Stromal cell of bone marrow (primary cell): ENCODE results near the gene FRAS1.

Experiments
- DNase-seq: peaks from one replicate; pipeline ENCODE4 v3.0.0-alpha.2; 2012; ENCODE audit warnings: low read depth

The FRAS1 gene

DNA sequence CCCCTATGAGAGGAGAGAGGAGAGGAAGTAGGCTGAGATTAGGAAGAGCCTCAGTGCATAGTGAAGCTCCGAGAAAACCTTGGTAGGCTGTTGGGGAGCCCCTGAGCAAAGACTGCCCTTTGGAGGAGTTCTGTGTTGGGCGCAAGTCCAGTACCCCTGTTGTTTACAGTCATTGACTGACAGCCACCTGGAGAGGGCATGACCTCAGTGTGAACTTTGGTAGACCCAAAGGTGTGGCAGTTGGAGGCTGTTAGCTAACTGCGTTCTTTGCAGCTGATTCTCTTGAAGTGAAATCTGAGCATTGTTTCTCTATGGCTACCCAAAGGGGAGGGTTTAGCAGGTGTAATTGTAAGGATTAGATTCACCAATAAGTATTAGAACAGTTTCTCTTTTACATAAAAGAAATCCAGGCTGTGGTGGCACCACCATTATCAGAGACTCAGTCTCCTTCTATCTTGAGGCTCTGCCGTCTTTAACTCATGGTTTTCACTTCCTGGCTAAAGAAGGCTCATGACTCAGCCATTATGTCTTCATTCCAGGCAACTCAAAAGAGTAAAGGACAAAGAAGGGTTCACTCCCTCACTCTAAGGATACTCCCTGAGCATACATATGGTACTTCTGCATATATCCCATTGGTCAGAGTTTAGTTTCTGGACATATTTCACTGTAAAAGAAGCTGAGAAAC is 527.9 kb downstream of the FRAS1 start:
- no peak for DNase-seq

DNA sequence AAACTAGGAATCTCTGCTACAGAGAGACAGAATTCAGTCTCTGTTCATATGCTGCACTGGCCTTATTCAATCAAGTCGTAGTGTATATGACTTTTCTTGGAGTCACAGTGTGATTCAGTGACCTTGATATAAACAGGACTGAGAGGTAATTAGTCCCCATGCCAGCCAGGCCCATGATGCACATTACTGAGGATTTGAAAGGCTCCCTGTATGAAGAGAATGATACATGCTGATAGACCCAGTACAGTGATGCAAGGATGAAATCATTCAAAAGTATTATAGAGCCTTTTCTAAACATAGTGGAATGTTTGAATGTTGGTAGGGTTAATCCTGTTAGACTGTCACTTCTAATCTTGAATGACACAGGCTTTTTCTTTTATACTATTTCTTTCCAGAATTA is 528.5 kb downstream of the FRAS1 start:
- DNase-seq = no peak

DNA sequence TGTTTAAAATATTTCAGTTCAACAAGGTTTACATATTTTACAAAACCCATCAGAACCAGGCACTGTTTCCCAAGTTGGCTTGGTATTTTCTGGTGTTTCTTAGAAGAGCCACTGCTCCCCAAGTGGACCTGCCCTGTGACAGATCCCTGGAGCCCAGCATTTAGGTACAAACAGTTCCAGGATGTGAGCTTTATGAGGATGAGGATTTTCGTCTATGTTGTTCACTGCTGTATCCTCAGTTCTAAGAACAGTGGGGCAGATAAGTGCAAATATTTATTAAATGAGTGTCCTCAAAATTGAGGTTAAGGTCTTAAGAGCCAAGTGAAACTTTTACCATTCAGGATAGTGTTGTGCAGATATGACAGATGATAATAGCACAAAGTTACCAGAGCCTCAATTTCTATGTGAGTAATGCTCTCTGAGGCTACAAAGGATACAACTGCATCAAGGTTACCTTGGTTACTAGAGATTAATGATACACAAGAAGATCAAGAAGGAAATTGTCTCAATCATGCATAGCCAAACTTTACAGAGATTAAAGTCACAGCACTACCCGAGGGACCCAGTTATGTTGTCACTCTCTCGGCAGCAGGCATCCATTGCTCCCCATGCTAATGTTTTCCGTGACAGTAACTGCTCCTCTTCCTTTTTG is 531.9 kb downstream of the FRAS1 start:
- DNase-seq = no peak

DNA sequence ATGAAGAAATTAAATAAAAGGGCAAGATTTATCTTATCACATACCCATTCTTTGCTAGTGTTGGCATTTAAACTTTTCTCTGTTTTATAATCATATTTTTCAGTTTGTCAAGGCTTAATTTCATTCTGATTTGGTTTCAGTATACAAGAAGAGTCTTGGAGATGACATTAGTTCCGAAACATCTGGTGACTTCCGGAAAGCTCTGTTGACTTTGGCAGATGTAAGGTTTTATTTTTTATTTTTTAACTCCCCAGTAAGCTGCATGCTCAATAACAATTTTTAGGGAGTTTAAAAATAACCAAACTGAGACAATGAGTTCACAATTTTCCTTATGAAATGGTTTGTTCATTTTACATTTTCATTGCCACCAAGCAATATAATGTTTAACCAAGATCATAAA is 534.3 kb downstream of the FRAS1 start:
- no peak for DNase-seq

DNA sequence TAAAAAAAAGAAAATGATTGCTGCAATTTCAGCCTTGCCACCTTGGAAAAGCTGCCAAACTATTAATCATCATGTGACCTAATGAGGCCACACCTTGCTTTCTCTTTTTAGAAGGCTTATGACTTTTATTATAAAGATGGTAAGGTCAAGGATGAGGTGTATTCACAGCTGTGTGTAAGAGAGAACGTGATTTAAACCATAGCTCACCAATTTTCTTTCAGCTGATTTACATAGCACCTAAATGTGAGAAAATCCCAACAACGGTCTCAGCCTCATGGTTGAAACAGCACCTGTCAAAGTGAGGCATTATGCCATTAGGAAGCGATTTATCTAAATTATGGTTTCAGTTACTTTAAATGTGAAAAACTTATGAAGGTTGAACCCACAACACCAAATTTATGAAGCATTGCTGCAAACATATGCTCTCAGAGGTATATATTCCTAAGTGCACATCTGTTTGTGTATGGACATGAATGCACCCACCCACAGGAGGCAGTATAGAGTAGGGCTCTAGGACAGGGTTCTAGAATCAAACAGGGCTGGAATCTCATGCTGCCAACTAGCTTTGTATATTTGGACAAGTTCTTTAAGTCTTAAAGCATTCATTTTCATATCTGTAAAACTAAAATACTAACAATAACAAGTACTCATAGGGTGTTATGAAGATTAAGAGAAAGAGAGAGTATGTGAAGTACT is 535.1 kb downstream of the FRAS1 start:
- DNase-seq = no peak
